ENCODE results near the gene SEMA7A. TPM values are rescaled to one million over a fixed set of nuclear protein-coding genes. Genes with fewer than 3 reads are reported as not detected.

Gene SEMA7A
- total and polyA plus RNA-seq, 2 experiments from 2014 or later = 0.99 to 11.9 TPM

DNA sequence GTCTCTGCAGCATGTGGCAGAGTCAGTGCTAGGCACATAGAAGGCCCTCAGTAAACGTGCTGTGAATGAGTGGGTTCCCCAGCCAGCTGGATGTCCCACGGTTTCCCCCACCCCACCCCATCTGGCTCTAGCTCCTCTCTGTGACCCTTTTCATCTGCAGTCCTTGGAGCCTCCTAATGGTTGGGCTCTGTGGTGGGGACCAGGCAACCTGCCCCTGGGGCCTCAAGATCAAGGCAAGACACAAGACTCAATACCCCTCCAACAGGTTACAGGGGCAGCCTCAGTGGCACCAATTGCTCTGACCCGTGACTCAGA, 49.2 kb downstream of the SEMA7A start:
- DNase-seq (ENCODE audit: low read depth in 1 of 2, low spot score in 1 of 2) = no peak
- Histone ChIP-seq H3K4me1 (ENCODE audit: low read depth) (peaks cover 15% of the 10 kb centered on the region), H3K27ac (no peak overlapping the region), H3K9me3 (ENCODE audit: low read depth) (no peaks in the 10 kb centered on the region), H3K4me3 (no peak overlapping the region), H3K27me3 (no peaks in the 10 kb centered on the region), H3K36me3 (no peaks in the 10 kb centered on the region)
- TF ChIP-seq, protein P1, sequence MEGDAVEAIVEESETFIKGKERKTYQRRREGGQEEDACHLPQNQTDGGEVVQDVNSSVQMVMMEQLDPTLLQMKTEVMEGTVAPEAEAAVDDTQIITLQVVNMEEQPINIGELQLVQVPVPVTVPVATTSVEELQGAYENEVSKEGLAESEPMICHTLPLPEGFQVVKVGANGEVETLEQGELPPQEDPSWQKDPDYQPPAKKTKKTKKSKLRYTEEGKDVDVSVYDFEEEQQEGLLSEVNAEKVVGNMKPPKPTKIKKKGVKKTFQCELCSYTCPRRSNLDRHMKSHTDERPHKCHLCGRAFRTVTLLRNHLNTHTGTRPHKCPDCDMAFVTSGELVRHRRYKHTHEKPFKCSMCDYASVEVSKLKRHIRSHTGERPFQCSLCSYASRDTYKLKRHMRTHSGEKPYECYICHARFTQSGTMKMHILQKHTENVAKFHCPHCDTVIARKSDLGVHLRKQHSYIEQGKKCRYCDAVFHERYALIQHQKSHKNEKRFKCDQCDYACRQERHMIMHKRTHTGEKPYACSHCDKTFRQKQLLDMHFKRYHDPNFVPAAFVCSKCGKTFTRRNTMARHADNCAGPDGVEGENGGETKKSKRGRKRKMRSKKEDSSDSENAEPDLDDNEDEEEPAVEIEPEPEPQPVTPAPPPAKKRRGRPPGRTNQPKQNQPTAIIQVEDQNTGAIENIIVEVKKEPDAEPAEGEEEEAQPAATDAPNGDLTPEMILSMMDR (IDR thresholded peaks at IDR 0.05; ENCODE audit: low read depth, low read length) = no peak

DNA sequence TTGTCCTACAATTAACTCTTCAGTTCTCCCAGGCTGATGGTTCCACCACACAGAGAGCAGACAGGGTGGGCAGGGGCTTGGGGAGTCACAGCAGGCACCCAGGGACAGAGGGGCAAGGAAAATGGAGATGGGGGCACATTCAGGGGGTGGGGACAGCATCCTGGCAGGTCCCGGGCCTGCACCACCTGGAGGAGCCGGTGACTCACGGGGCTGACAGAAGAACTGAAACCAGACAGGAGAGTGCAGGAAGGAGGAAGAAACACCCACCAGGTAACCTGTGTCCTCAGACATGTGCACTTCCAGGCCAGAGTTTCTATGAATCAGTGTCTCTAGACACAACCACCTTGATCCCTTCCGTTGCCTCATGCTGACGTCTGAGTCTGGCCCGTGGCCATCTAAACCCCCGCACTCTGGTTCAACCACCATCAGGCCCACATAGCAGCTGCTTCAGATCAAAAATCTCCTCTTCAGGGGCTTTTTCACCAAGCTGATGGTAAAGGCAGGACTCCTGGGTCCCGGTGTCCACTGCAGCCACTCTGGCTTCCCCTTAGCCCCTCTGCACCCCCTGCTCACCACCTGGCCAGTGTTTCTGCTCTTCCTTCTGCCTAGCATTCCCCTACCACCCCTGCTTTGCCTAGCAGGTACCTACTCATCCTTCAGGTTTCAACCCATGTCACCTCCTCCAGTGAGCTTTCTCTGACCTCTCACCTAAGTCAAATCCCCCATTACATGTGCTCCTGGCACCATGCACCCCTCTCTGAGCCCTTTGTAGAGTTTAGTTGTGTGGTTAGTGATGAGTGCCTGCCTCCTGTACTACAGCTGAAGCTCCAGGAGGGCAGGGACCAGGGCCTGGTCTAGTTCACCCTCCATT, 49.8 kb downstream of the SEMA7A start:
- no peaks in the 10 kb centered on the region for H3K27me3 ChIP-seq
- no peak overlapping the region for H3K27ac ChIP-seq
- no peaks in the 10 kb centered on the region for H3K36me3 ChIP-seq
- TF ChIP-seq, protein P1 (IDR thresholded peaks at IDR 0.05; ENCODE audit: low read depth, low read length) = no peak
- H3K9me3 ChIP-seq (ENCODE audit: low read depth) = no peaks in the 10 kb centered on the region
- peak in 1 of 2 donors; percentile 22 for DNase-seq (ENCODE audit: low read depth in 1 of 2, low spot score in 1 of 2)
- peaks cover 10% of the 10 kb centered on the region for H3K4me1 ChIP-seq (ENCODE audit: low read depth)
- no peak overlapping the region for H3K4me3 ChIP-seq

DNA sequence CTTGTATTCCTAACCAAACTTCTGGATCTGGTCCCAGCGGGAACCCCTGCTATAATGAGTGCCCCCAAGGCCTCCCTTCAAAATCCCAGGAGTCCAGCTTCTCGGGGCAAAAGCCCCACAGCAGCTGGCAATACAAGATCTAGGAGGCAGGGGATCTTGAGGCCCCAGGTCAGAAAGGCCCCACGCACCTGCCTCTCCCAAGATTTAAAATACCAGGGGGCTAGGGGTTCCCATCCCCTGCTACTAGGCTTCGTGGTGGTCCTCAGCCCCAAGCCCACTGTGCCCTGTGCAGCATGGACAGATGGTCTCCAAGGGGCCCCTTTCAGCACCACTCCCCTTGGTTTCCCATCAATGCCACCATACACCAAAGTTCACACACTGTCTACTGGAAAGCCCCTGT, 50.5 kb downstream of the SEMA7A start:
- no peaks in the 10 kb centered on the region for H3K9me3 ChIP-seq (ENCODE audit: low read depth)
- H3K27ac ChIP-seq = no peak overlapping the region
- H3K36me3 ChIP-seq = no peaks in the 10 kb centered on the region
- no peaks in the 10 kb centered on the region for H3K27me3 ChIP-seq
- TF ChIP-seq, protein P1 (IDR thresholded peaks at IDR 0.05; ENCODE audit: low read depth, low read length) = no peak
- no peak overlapping the region for H3K4me3 ChIP-seq
- DNase-seq (ENCODE audit: low read depth in 1 of 2, low spot score in 1 of 2) = no peak
- peaks cover 10% of the 10 kb centered on the region for H3K4me1 ChIP-seq (ENCODE audit: low read depth)

DNA sequence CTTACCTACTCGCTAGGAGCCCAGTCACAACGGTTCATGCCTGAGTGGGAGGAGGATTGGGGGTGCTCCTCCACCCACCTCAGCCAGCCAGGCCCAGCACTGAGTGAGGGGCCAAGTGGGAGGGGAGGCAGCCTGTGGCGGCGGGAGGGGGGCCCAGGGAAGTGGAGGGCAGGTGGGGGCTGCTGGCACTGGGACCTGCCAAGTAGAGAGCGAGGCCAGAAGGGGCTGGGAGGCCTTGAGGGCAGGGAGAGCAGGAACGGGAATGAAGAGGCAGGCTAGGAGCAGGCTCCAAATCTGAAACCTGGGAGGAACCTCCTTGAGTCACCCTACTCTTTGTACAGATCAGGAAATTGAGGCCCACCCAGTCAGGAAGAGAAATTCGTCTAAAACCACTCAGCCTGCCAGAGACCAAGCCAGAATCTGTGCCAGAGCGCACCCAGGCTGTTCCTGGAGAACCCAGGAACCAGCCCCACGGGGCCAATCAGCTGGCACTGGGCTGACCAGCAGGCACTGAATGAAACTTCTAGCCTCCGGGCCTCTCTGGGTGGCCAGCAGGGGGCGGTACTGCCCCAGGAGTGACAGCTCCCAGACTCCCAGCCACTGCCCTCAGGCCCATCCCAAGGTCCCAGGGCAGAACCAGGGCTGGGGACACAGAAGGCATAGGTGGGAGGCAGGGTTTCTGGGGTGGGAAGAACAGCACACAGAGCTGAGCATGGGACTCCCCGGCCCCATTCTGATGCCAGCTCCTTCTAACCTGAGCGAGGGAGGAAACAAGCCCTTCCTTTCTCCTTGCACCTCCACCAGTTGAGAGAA, 51.5 kb downstream of the SEMA7A start:
- no peaks in the 10 kb centered on the region for H3K9me3 ChIP-seq (ENCODE audit: low read depth)
- H3K4me1 ChIP-seq (ENCODE audit: low read depth) = peaks cover 10% of the 10 kb centered on the region
- H3K36me3 ChIP-seq = no peaks in the 10 kb centered on the region
- no peaks in the 10 kb centered on the region for H3K27me3 ChIP-seq
- TF ChIP-seq, protein P1 (IDR thresholded peaks at IDR 0.05; ENCODE audit: low read depth, low read length) = peak; percentile 99
- H3K4me3 ChIP-seq = no peak overlapping the region
- DNase-seq (ENCODE audit: low read depth in 1 of 2, low spot score in 1 of 2) = peak; percentile 82 to 92
- no peak overlapping the region for H3K27ac ChIP-seq

DNA sequence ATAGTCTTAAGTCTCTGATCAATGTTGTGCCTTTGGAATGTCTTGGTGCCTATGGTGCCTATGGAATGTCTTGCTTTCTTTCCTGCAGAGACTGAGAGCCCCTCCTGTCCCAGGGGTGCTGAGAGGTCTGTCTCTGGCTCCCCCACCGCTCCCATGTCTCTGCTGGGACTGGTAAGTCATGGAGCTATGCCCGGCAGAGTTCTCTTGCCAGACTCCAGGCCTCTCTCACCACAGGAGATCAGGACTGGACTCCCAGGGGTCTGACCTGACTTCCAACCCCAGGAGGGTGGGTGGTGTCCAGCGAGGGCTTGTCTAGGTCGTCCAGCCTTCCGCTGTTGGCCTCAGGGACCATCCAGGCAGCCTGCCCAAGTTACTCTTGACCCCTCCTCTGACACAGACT, 52.3 kb downstream of the SEMA7A start:
- no peaks in the 10 kb centered on the region for H3K36me3 ChIP-seq
- H3K4me1 ChIP-seq (ENCODE audit: low read depth) = peaks cover 10% of the 10 kb centered on the region
- TF ChIP-seq, protein P1 (IDR thresholded peaks at IDR 0.05; ENCODE audit: low read depth, low read length) = no peak
- H3K27ac ChIP-seq = no peak overlapping the region
- no peak for DNase-seq (ENCODE audit: low read depth in 1 of 2, low spot score in 1 of 2)
- no peaks in the 10 kb centered on the region for H3K9me3 ChIP-seq (ENCODE audit: low read depth)
- no peak overlapping the region for H3K4me3 ChIP-seq
- no peaks in the 10 kb centered on the region for H3K27me3 ChIP-seq

All from cardiac muscle cell (in vitro differentiated cells and primary cell).